Measurements from ENCODE around the gene BST2.

The BST2 gene

DNA sequence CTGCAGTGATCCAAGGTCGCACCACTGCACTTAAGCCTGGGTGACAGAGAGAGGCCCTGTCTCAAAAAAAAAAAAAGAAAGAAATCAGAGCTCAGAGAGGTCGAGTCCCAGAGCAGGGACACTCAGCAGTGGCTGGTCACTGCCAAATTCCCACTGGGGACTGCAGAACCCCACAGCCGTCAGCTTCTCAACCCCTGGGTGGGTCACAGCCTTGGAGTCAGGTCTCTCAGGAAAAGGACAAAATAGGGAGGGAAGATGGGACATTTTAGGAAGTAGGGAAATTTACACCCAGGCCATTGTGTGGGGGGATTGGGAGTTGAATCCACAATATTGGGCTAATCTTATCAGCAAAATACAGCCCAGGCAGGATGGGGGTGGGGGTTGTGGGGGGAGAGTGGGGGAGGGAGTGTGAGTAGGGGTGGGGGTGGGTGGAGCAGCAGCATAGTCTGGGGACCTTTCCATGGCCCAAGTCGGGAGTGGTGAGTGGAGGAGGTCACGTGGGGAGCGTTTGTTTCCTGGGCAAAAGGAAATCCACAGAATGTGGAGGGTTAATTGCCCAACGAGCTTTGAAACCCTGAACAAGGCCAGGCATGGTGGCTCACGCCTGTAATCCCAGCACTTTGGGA, 6.4 kb downstream of the BST2 start:
- H3K9me3 ChIP-seq (ENCODE audit: severe bottlenecking), result no peaks in the 10 kb centered on the region
- no peaks in the 10 kb centered on the region for H3K4me1 ChIP-seq (ENCODE audit: insufficient read depth, poor library complexity, severe bottlenecking)
- ATAC-seq (ENCODE audit: low read depth) (no peak), DNase-seq (ENCODE audit: low spot score) (no peak)
- TF ChIP-seq, protein P1, sequence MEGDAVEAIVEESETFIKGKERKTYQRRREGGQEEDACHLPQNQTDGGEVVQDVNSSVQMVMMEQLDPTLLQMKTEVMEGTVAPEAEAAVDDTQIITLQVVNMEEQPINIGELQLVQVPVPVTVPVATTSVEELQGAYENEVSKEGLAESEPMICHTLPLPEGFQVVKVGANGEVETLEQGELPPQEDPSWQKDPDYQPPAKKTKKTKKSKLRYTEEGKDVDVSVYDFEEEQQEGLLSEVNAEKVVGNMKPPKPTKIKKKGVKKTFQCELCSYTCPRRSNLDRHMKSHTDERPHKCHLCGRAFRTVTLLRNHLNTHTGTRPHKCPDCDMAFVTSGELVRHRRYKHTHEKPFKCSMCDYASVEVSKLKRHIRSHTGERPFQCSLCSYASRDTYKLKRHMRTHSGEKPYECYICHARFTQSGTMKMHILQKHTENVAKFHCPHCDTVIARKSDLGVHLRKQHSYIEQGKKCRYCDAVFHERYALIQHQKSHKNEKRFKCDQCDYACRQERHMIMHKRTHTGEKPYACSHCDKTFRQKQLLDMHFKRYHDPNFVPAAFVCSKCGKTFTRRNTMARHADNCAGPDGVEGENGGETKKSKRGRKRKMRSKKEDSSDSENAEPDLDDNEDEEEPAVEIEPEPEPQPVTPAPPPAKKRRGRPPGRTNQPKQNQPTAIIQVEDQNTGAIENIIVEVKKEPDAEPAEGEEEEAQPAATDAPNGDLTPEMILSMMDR (IDR thresholded peaks at IDR 0.05; ENCODE audit: poor library complexity, severe bottlenecking), result no peak
- H3K27me3 ChIP-seq (ENCODE audit: insufficient read depth, poor library complexity, severe bottlenecking), result no peaks in the 10 kb centered on the region
- no peak overlapping the region for H3K27ac ChIP-seq (ENCODE audit: poor library complexity, severe bottlenecking)
- no peak overlapping the region for H3K4me3 ChIP-seq (ENCODE audit: severe bottlenecking)
- H3K36me3 ChIP-seq (ENCODE audit: low read depth), result no peaks in the 10 kb centered on the region

DNA sequence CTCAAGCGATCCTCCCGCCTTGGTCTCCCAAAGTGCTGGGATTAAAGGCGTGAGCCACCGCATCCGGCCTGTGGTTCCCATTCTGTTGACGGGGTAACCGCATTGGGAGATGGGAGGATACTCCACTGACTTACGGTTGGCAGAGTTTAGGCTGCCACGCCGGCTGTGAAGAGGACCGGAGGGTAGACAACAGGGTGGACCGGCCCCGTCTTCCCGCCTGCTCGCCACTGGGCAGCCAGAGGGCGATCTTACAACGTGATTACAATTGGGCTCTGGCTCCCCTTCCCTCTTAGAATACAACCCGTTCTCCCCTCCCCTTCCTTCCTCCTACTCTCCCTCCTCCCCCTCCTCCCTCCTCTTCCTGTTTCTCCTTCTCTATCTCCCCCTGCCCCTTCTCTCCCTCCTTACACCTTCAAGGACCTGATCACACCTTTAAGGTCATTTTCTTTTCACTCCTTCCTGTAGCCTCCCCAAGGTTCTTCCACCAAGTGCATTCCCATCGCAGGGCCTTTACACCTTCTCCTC, 10.5 kb downstream of the BST2 start:
- TF ChIP-seq, protein P1 (IDR thresholded peaks at IDR 0.05; ENCODE audit: poor library complexity, severe bottlenecking), result peak; percentile 81
- no peaks in the 10 kb centered on the region for H3K4me1 ChIP-seq (ENCODE audit: insufficient read depth, poor library complexity, severe bottlenecking)
- no peaks in the 10 kb centered on the region for H3K36me3 ChIP-seq (ENCODE audit: low read depth)
- H3K27me3 ChIP-seq (ENCODE audit: insufficient read depth, poor library complexity, severe bottlenecking), result no peaks in the 10 kb centered on the region
- H3K9me3 ChIP-seq (ENCODE audit: severe bottlenecking), result no peaks in the 10 kb centered on the region
- peak; percentile 17; the same call in 1 of the 3 replicates for ATAC-seq (ENCODE audit: low read depth)
- no peak overlapping the region for H3K27ac ChIP-seq (ENCODE audit: poor library complexity, severe bottlenecking)
- no peak for DNase-seq (ENCODE audit: low spot score)
- no peak overlapping the region for H3K4me3 ChIP-seq (ENCODE audit: severe bottlenecking)

DNA sequence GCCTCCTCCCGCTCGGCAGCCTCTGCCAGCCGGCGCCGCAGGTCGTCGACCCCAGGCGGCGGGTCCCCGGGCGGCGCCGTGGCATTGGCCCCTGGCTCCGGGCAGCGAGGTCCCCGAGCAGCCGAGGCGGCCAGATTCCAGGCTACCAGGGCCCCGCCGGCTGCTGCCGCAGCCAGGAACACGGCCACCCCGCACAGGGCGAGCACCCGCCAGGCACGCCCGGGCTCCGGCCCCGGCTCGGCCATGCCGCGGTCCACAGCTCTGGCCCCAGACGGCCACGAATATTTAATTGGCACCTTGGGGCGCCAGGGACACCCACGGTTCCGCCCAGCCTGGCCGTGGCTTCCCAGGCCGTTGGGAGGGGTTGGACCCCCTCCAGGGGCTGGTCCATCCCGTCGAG, 11.5 kb downstream of the BST2 start, which contains the start of gene CCDC194:
Gene CCDC194, minus strand, starts transcription at position 283 of the 400 bp plus-strand sequence. Its CDS starts 38 bp downstream, at position 245.
- TF ChIP-seq, protein P1 (IDR thresholded peaks at IDR 0.05; ENCODE audit: poor library complexity, severe bottlenecking), result no peak
- no peak for ATAC-seq (ENCODE audit: low read depth)
- H3K27me3 ChIP-seq (ENCODE audit: insufficient read depth, poor library complexity, severe bottlenecking), result no peaks in the 10 kb centered on the region
- H3K27ac ChIP-seq (ENCODE audit: poor library complexity, severe bottlenecking), result no peak within 1 kb of the TSS
- no peak within 1 kb of the TSS for H3K4me3 ChIP-seq (ENCODE audit: severe bottlenecking)
- no peaks in the 10 kb centered on the region for H3K9me3 ChIP-seq (ENCODE audit: severe bottlenecking)
- no peaks in the 10 kb centered on the region for H3K4me1 ChIP-seq (ENCODE audit: insufficient read depth, poor library complexity, severe bottlenecking)
- no peak for DNase-seq (ENCODE audit: low spot score)
- no peaks in the 10 kb centered on the region for H3K36me3 ChIP-seq (ENCODE audit: low read depth)

DNA sequence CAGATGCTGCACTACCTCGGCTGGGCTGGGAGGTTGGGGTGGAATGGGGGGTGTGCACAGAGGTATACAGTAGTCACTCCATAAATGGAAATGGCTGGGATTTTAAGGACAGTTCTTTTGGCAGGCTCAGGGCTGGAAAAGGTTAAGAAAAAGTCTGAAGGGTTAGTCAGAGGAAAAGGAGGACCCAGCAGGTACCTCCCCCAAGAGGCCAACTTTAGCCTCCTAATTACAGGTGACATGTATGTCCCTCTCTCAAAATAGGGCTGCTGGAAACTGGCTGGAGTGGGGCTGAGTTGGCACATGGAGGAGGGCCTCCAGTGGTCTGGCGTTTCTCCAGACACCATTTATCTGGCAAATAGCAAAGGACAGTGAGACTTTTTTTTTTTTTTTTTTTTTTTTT, 12.4 kb downstream of the BST2 start:
- Histone ChIP-seq H3K36me3 (ENCODE audit: low read depth) (no peaks in the 10 kb centered on the region), H3K4me1 (ENCODE audit: insufficient read depth, poor library complexity, severe bottlenecking) (no peaks in the 10 kb centered on the region), H3K4me3 (ENCODE audit: severe bottlenecking) (no peak overlapping the region), H3K9me3 (ENCODE audit: severe bottlenecking) (no peaks in the 10 kb centered on the region), H3K27ac (ENCODE audit: poor library complexity, severe bottlenecking) (no peak overlapping the region), H3K27me3 (ENCODE audit: insufficient read depth, poor library complexity, severe bottlenecking) (no peaks in the 10 kb centered on the region)
- ATAC-seq (ENCODE audit: low read depth), result no peak
- TF ChIP-seq, protein P1 (IDR thresholded peaks at IDR 0.05; ENCODE audit: poor library complexity, severe bottlenecking), result no peak
- DNase-seq (ENCODE audit: low spot score), result no peak

All from RWPE2 (cell line).